ENCODE measurements around the gene MEGF11.

GRCh38 chr15:66296186-66296585, 42.6 kb upstream of the MEGF11 start:
- TF ChIP-seq CTCF (IDR thresholded peaks at IDR 0.05) (no peak), POLR2A (IDR thresholded peaks at IDR 0.05) (no peak)
